BE2C (cell line): ENCODE measurements around the gene KRTAP2-1.
"Not testable (repeated sequence)": the region's sequence is repeated elsewhere in the genome, so short reads cannot be mapped to it uniquely, and the experiment has no call there.

Experiments used
- DNase-seq: peaks from one replicate; pipeline ENCODE4 v3.0.0-alpha.2; 2020
- H3K27me3 ChIP-seq: fragments of 250-450 bp; sonication (Bioruptor Pico); 2 replicates; pipeline ENCODE4 v1.5.1; 2020; ENCODE audit warnings: mild to moderate bottlenecking
- H3K36me3 ChIP-seq: fragments of 250-450 bp; sonication (Bioruptor Pico); 2 replicates; pipeline ENCODE4 v1.5.1; 2020; ENCODE audit warnings: mild to moderate bottlenecking
- H3K4me1 ChIP-seq: fragments of 250-450 bp; sonication (Bioruptor Pico); 2 replicates; pipeline ENCODE4 v1.5.1; 2020
- H3K4me3 ChIP-seq: 2 replicates; pipeline ENCODE4 v1.5.1; 2011; ENCODE audit warnings: low read depth, low read length
- H3K9me3 ChIP-seq: fragments of 250-450 bp; sonication (Bioruptor Pico); 2 replicates; pipeline ENCODE4 v1.5.1; 2020
- CTCF ChIP-seq: IDR thresholded peaks from 2 replicates; pipeline ENCODE4 v1.5.1; 2012; ENCODE audit warnings: mild to moderate bottlenecking, low read depth, low read length

The KRTAP2-1 gene

GRCh38 chr17:41063449-41063848 is 16.3 kb upstream of the KRTAP2-1 start:
- Histone ChIP-seq H3K9me3 (no peaks in the 10 kb centered on the region), H3K36me3 (no peaks in the 10 kb centered on the region), H3K4me1 (no peaks in the 10 kb centered on the region), H3K4me3 (no peak overlapping the region), H3K27me3 (no peaks in the 10 kb centered on the region; the same call in 1 of the 2 replicates)
- no peak for TF ChIP-seq CTCF
- DNase-seq: no peak

DNA sequence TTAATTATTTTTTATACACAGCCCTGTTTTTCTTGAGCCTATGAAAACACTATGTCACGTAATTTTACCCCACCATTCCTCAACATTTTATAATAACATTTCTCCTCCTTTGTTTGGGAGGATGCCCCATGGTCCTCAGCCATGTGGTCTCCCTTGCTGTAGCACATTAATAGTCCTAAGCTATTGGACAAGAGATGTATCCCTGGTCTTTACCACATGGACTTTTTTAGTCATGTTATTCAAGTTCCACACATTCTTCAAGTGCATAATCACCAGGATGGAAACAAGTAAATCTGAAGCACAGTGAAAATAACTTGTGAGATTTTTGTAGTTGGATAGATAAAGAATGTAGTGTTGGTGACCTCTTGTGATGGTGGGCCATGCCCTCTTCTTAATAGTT is 14.8 kb upstream of the KRTAP2-1 start:
- Histone ChIP-seq H3K4me3 (no peak overlapping the region), H3K9me3 (no peaks in the 10 kb centered on the region), H3K36me3 (no peaks in the 10 kb centered on the region), H3K27me3 (no peaks in the 10 kb centered on the region; the same call in 1 of the 2 replicates), H3K4me1 (no peaks in the 10 kb centered on the region)
- no peak for DNase-seq
- TF ChIP-seq CTCF: no peak

DNA sequence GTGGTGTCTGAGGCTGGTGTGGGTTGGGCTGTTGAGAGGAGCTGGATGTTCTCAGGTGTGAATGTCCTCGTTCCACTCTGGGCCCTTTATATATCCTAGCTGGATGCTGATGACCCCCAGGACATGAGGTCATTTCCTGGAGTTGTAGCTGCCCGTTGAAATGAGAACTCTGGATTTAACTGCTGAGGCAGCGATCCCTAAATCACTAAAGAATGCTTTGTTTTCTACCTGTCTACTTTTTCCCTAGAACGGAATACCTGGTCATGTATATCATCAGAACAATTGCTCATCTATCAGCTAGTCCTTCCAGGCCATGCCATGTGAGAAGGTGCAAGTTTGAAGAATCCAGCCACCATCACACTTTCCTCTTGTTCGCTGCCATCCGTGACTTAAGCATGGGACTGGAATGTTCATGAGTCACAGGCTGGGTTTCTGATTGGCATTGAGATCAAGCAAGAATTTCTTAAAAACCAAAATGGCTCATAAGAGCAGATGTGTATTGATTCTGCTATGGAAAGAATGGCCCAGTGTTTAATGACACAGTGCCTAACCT is 13.0 kb upstream of the KRTAP2-1 start, which contains the start of gene KRTAP2-3:
KRTAP2-3 (minus strand) TSS at position 63 of the 553 bp plus-strand sequence. CDS start 64 bp downstream, outside the sequence.
- no peak for DNase-seq
- no peak for TF ChIP-seq CTCF

GRCh38 chr17:41059276-41060051 is 12.3 kb upstream of the KRTAP2-1 start:
- H3K27me3 ChIP-seq, H3K4me1 ChIP-seq, H3K36me3 ChIP-seq, H3K4me3 ChIP-seq, DNase-seq, H3K9me3 ChIP-seq: not testable (repeated sequence)

More for the DNA sequence above, 13.0 kb upstream of the KRTAP2-1 start, which contains the start of gene KRTAP2-3:
- Histone ChIP-seq H3K36me3 (no peaks in the 10 kb centered on the region), H3K9me3 (no peaks in the 10 kb centered on the region), H3K27me3 (no peaks in the 10 kb centered on the region; the same call in 1 of the 2 replicates), H3K4me1 (no peaks in the 10 kb centered on the region), H3K4me3 (no peak within 1 kb of the TSS)

- Histone ChIP-seq H3K27me3 (no peaks in the 10 kb centered on the region), H3K4me1 (no peaks in the 10 kb centered on the region), H3K36me3 (no peaks in the 10 kb centered on the region), H3K4me3 (no peak overlapping the region), H3K9me3 (no peaks in the 10 kb centered on the region)
- DNase-seq: no peak
- no peak for TF ChIP-seq CTCF
Observed at GRCh38 chr17:41058741-41059140, 11.6 kb upstream of the KRTAP2-1 start.

- H3K4me3 ChIP-seq: no peak overlapping the region
- no peaks in the 10 kb centered on the region for H3K36me3 ChIP-seq
- no peaks in the 10 kb centered on the region for H3K27me3 ChIP-seq
- no peak for DNase-seq
- TF ChIP-seq CTCF: no peak
- no peaks in the 10 kb centered on the region for H3K4me1 ChIP-seq
- H3K9me3 ChIP-seq: no peaks in the 10 kb centered on the region
Observed at GRCh38 chr17:41057547-41057946, 10.4 kb upstream of the KRTAP2-1 start.

DNA sequence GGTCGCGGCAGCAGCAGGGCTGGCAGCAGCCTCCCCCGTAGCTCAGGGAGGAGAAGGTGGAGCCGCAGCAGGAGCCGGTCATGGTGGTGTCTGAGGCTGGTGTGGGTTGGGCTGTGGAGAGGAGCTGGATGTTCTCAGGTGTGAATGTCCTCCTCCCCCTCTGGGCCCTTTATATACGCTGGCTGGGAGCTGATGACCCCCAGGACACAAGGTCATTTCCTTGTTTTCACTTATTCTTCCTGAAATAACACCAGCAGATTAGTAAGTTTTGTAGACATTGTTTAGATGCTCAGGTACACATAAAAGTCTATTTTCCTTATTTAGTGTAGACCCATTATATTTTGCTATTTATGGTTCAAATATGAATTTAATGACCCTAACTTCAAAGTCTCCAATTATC is 8.0 kb upstream of the KRTAP2-1 start, which contains the start of gene KRTAP2-2:
KRTAP2-2 (minus strand) TSS at position 101 of the 400 bp plus-strand sequence; CDS start at position 82, 19 bp downstream.
- H3K27me3 ChIP-seq, H3K4me3 ChIP-seq, H3K4me1 ChIP-seq, DNase-seq, H3K36me3 ChIP-seq, H3K9me3 ChIP-seq: not testable (repeated sequence)

- not testable (repeated sequence) for DNase-seq, H3K27me3 ChIP-seq, H3K9me3 ChIP-seq, H3K36me3 ChIP-seq, H3K4me1 ChIP-seq, H3K4me3 ChIP-seq
Observed at GRCh38 chr17:41054556-41054955, 7.4 kb upstream of the KRTAP2-1 start.
